Globus pallidus (tissue), 1 donor: ENCODE data around the gene CDC25B.

Experiments
- DNase-seq: peaks from one replicate; pipeline ENCODE4 v3.0.0-alpha.2; 2015; ENCODE audit warnings: low spot score

CDC25B gene

GRCh38 chr20:3764659-3765058 is 31.5 kb upstream of the CDC25B start:
- no peak for DNase-seq

GRCh38 chr20:3765171-3765882 is 30.8 kb upstream of the CDC25B start:
- no peak for DNase-seq

GRCh38 chr20:3766422-3767109 is 29.5 kb upstream of the CDC25B start:
- DNase-seq: no peak

GRCh38 chr20:3767110-3767426 is 29.0 kb upstream of the CDC25B start:
- no peak for DNase-seq

GRCh38 chr20:3767427-3768341 is 28.4 kb upstream of the CDC25B start, which contains the start of gene ADISSP:
ADISSP (minus strand) TSS chr20:3767753; CDS start chr20:3760100, 7,653 bp downstream.
- DNase-seq: peak; percentile 97

GRCh38 chr20:3768342-3769130 is 27.6 kb upstream of the CDC25B start:
- DNase-seq: peak; percentile 66

GRCh38 chr20:3771552-3772058 is 24.5 kb upstream of the CDC25B start:
- no peak for DNase-seq

GRCh38 chr20:3775457-3776108 is 20.5 kb upstream of the CDC25B start:
- no peak for DNase-seq

GRCh38 chr20:3777381-3777715 is 18.8 kb upstream of the CDC25B start:
- DNase-seq: no peak

- DNase-seq: no peak
Measured at GRCh38 chr20:3777716-3778629, 18.1 kb upstream of the CDC25B start.

GRCh38 chr20:3778976-3779375 is 17.1 kb upstream of the CDC25B start:
- no peak for DNase-seq

GRCh38 chr20:3781153-3781910 is 14.8 kb upstream of the CDC25B start, which contains the start of gene SPEF1:
SPEF1 (minus strand) TSS chr20:3781448; CDS start chr20:3781287, 161 bp downstream.
- peak; percentile 93 for DNase-seq

GRCh38 chr20:3782597-3782996 is 13.5 kb upstream of the CDC25B start:
- no peak for DNase-seq

GRCh38 chr20:3783068-3783489 is 13.0 kb upstream of the CDC25B start:
- DNase-seq: no peak

GRCh38 chr20:3783511-3784195 is 12.5 kb upstream of the CDC25B start:
- no peak for DNase-seq

GRCh38 chr20:3784216-3784853 is 11.8 kb upstream of the CDC25B start:
- DNase-seq: no peak

GRCh38 chr20:3784863-3785239 is 11.3 kb upstream of the CDC25B start:
- no peak for DNase-seq
